ENCODE data around the gene RALGPS1.
A peak's percentile ranks its signal among the peaks of the same experiment; 100 is the strongest.

The RALGPS1 gene

GRCh38 chr9:126956917-126957686, 42.5 kb downstream of the RALGPS1 start:
- no peak for DNase-seq (ENCODE audit: low read depth in 2 of 2)

GRCh38 chr9:126957687-126958053, 43.1 kb downstream of the RALGPS1 start:
- DNase-seq (ENCODE audit: low read depth in 2 of 2): no peak

GRCh38 chr9:126959336-126959735, 44.8 kb downstream of the RALGPS1 start:
- no peak for DNase-seq (ENCODE audit: low read depth in 2 of 2)

- no peak for DNase-seq (ENCODE audit: low read depth in 2 of 2)
These were observed 45.3 kb downstream of the RALGPS1 start for GRCh38 chr9:126959917-126960316.

GRCh38 chr9:126962336-126962735, 47.8 kb downstream of the RALGPS1 start:
- DNase-seq (ENCODE audit: low read depth in 2 of 2): no peak

GRCh38 chr9:126965077-126965476, 50.5 kb downstream of the RALGPS1 start:
- DNase-seq (ENCODE audit: low read depth in 2 of 2): no peak

- peak in 1 of 2 donors; percentile 33 for DNase-seq (ENCODE audit: low read depth in 2 of 2)
These were observed 51.2 kb downstream of the RALGPS1 start for GRCh38 chr9:126965541-126966428.

- DNase-seq (ENCODE audit: low read depth in 2 of 2): no peak
These were observed 56.7 kb downstream of the RALGPS1 start for GRCh38 chr9:126971261-126971660.

GRCh38 chr9:126973651-126974529, 59.3 kb downstream of the RALGPS1 start:
- DNase-seq (ENCODE audit: low read depth in 2 of 2): no peak

- DNase-seq (ENCODE audit: low read depth in 2 of 2): no peak
These were observed 60.0 kb downstream of the RALGPS1 start for GRCh38 chr9:126974594-126974993.

GRCh38 chr9:126975327-126976220, 61.0 kb downstream of the RALGPS1 start:
- no peak for DNase-seq (ENCODE audit: low read depth in 2 of 2)

GRCh38 chr9:126979461-126979860, 64.9 kb downstream of the RALGPS1 start:
- DNase-seq (ENCODE audit: low read depth in 2 of 2): no peak

- no peak for DNase-seq (ENCODE audit: low read depth in 2 of 2)
These were observed 65.6 kb downstream of the RALGPS1 start for GRCh38 chr9:126980231-126980630.

- DNase-seq (ENCODE audit: low read depth in 2 of 2): no peak
These were observed 66.6 kb downstream of the RALGPS1 start for GRCh38 chr9:126981218-126981617.

- no peak for DNase-seq (ENCODE audit: low read depth in 2 of 2)
These were observed 67.8 kb downstream of the RALGPS1 start for GRCh38 chr9:126982215-126983002.

GRCh38 chr9:126983767-126984166, 69.2 kb downstream of the RALGPS1 start:
- DNase-seq (ENCODE audit: low read depth in 2 of 2): no peak

- DNase-seq (ENCODE audit: low read depth in 2 of 2): no peak
These were observed 70.4 kb downstream of the RALGPS1 start for GRCh38 chr9:126984969-126985368.

GRCh38 chr9:126985870-126986498, 71.4 kb downstream of the RALGPS1 start:
- peak; percentile 66 to 74 for DNase-seq (ENCODE audit: low read depth in 2 of 2)

- no peak for DNase-seq (ENCODE audit: low read depth in 2 of 2)
These were observed 71.9 kb downstream of the RALGPS1 start for GRCh38 chr9:126986506-126986951.

Data from activated CD4-positive, alpha-beta T cell treated with anti-CD3 and anti-CD28 coated beads for 24 hours (primary cell).